ENCODE measurements around the gene CNIH1.

CNIH1 gene

DNA sequence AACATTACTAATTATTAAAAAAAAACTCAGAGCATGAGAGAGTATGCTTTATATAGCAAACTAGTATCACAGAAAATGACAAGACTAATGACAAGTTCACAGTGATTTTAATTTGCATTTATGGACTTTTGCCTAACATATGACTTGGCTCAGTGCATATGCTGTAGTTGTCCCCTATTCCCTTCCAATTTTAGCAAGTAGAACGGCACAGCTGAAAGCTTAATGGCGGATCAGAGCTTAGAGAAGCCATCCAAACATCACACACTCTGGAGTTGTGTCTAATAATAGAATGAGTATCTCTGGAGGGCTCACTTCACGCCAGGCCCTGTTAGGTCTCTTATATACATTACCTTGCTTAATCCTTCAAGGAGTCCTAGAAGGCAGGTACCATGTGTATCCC lies 13.3 kb downstream of the CNIH1 start:
- no peak overlapping the region for H3K4me3 ChIP-seq (ENCODE audit: low read depth, low read length)
- TF ChIP-seq, protein P1, sequence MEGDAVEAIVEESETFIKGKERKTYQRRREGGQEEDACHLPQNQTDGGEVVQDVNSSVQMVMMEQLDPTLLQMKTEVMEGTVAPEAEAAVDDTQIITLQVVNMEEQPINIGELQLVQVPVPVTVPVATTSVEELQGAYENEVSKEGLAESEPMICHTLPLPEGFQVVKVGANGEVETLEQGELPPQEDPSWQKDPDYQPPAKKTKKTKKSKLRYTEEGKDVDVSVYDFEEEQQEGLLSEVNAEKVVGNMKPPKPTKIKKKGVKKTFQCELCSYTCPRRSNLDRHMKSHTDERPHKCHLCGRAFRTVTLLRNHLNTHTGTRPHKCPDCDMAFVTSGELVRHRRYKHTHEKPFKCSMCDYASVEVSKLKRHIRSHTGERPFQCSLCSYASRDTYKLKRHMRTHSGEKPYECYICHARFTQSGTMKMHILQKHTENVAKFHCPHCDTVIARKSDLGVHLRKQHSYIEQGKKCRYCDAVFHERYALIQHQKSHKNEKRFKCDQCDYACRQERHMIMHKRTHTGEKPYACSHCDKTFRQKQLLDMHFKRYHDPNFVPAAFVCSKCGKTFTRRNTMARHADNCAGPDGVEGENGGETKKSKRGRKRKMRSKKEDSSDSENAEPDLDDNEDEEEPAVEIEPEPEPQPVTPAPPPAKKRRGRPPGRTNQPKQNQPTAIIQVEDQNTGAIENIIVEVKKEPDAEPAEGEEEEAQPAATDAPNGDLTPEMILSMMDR (IDR thresholded peaks at IDR 0.05; ENCODE audit: borderline replicate concordance, insufficient read depth, low read depth, low read length): no peak

DNA sequence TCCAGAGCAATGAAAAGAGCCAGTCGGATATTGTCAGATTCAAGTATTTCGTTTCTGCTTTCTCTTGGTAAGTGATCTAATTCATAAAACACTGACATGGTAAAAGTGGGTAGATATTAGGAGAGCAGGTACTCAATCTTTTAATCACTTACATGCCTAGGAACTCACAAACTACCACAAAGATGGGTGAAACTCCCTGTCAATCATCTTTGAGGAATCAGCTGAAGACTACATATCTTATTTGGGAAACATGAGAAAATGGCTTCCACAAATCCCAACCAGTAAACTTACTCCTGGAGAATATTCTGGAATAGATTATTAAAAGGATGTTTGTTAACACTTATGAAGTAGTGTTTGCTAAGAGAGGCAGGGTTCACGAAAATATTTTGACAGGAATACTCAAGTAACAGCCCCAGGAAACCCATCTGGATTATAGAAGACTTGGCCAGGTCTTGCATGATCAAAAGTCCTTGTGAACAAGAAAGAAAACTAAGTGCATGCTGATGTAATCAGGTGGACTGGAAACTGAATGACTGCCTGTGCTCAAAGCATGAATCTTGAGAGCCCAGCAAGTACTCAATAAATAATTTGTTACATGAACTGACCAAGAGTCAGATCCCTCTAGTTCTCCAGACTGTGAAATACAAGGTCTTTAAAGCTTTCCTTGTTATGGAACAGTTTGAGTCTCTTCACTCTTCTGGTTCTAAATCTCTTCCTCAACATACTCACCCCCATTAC lies 15.5 kb downstream of the CNIH1 start:
- H3K4me3 ChIP-seq (ENCODE audit: low read depth, low read length): no peak overlapping the region
- TF ChIP-seq, protein P1 (IDR thresholded peaks at IDR 0.05; ENCODE audit: borderline replicate concordance, insufficient read depth, low read depth, low read length): no peak

DNA sequence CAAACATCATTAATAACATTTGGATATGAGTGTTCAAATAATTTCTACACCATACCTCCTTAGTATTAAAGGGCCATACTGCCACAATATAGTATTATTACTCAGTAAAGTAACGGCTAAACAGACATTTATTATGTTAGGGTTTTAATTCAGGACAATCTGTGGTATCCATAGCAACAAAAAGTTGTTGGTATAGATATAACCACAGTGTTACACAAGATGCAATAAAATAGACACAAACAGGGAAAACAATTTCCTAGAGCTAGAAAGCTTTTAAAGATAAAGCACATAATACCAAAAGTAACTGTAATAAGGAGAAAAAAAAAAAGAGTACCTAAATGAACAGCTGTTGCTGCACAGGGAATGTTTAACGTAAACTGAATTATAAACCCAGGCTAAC lies 16.1 kb downstream of the CNIH1 start:
- TF ChIP-seq, protein P1 (IDR thresholded peaks at IDR 0.05; ENCODE audit: borderline replicate concordance, insufficient read depth, low read depth, low read length): no peak
- no peak overlapping the region for H3K4me3 ChIP-seq (ENCODE audit: low read depth, low read length)

DNA sequence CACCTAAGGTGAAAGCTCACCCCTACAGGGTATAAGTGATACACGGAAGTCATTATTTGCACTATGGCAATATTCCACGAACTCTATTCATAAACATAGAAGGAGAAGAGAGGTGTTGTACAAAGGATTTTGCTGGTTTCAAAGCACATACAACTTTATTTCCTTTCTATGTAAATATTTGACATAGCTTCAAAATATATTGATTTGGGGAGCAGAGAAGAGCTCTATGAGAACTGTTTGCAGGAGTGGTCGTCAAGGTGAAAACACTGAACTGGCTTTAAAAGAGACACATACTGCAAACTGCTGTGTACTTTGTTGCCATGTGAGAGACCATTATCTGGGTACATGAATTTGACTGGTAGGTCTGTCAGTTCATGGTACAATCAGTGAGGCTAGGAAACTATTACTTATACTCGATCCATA lies 16.7 kb downstream of the CNIH1 start:
- TF ChIP-seq, protein P1 (IDR thresholded peaks at IDR 0.05; ENCODE audit: borderline replicate concordance, insufficient read depth, low read depth, low read length): no peak
- no peak overlapping the region for H3K4me3 ChIP-seq (ENCODE audit: low read depth, low read length)

DNA sequence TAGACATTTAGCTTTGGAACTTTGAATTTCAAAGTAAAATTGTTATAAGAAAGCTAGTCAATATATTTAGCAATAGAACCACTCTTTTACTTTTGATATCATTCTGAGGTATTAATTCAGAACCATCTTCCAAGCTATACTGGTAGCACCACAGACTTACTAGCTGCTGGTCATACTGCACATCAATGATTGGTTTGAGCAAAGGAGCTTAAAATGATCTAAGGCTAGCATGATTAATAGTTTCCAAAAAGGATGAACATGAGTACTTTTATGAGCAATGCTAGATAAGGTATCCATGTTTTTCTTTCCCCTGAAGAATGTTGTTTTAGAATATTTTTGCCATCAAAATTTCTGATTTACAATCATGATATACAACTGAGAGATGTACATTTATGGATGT lies 17.2 kb downstream of the CNIH1 start:
- TF ChIP-seq, protein P1 (IDR thresholded peaks at IDR 0.05; ENCODE audit: borderline replicate concordance, insufficient read depth, low read depth, low read length): no peak
- no peak overlapping the region for H3K4me3 ChIP-seq (ENCODE audit: low read depth, low read length)

DNA sequence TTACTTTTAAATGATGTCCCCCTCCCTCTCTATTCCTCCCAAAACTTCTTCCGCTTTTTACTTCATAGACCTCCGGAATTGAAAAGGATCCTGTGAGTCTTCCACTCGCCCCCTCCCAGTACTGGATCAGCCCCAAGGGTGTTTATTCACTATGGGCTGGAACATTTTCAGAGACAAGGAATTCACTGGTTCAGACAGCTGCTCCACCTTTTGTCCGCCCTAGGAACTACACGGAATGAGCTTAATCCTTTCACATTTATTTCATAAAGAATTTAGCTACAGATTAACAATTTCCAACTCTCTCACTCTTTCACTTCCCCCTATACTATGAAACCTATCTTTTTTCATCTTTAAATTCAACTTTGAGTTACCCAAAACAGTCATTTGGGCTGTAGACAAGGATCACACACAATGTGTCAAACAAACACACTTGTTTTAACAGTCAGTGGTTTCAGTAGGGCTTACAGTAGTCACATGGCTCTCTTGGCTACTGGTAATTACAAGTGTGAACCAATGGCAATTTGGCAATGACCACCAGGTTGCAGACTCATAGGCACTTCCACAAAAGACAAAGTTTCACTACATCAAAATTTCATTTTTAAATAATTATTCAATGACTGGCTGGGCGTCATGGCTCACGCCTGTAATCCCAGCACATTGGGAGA lies 20.6 kb downstream of the CNIH1 start:
- H3K4me3 ChIP-seq (ENCODE audit: low read depth, low read length): no peak overlapping the region
- TF ChIP-seq, protein P1 (IDR thresholded peaks at IDR 0.05; ENCODE audit: borderline replicate concordance, insufficient read depth, low read depth, low read length): peak; percentile 43; the same call in 1 of the 2 replicates

DNA sequence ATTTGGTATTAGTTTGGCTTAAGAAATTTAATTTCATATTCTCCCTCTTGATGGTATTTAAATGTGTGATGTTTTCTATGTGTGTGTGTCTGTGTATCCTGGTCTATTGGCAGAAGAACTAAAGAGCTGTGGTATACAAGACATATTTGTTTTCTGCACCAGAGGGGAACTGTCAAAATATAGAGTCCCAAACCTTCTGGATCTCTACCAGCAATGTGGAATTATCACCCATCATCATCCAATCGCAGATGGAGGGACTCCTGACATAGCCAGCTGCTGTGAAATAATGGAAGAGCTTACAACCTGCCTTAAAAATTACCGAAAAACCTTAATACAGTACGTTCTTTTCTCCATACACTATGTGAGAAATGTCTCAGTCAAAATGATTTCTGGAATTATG lies 29.8 kb downstream of the CNIH1 start:
- no peak overlapping the region for H3K4me3 ChIP-seq (ENCODE audit: low read depth, low read length)
- TF ChIP-seq, protein P1 (IDR thresholded peaks at IDR 0.05; ENCODE audit: borderline replicate concordance, insufficient read depth, low read depth, low read length): no peak

Measured in GM12875 (cell line).